Measurements from ENCODE around the gene NFKBIA.

GRCh38 chr14:35386673-35387125 is 17.9 kb downstream of the NFKBIA start:
- TF ChIP-seq POLR2A (IDR thresholded peaks at IDR 0.05) (no peak), CTCF (IDR thresholded peaks at IDR 0.05) (no peak)

Measured in right lobe of liver (tissue), 4 donors.